DMS53 (cell line): Measurements from ENCODE around the gene RP9.

Source experiments
- DNase-seq: peaks from one replicate; lab custom pipeline; 2025; lab: John Stamatoyannopoulos, UW

The RP9 gene

GRCh38 chr7:33109005-33109757 lies at the start of gene RP9:
RP9 (minus strand) TSS chr7:33109404; CDS start chr7:33109372, 32 bp downstream.
- peak; percentile 92 for DNase-seq

GRCh38 chr7:33157781-33158180 lies 48.6 kb upstream of the RP9 start:
- DNase-seq, result no peak

GRCh38 chr7:33157311-33157710 lies 48.1 kb upstream of the RP9 start:
- DNase-seq, result no peak

- no peak for DNase-seq
Measured at GRCh38 chr7:33156441-33156840, 47.2 kb upstream of the RP9 start.

- peak; percentile 11 for DNase-seq
Measured at GRCh38 chr7:33155811-33156210, 46.6 kb upstream of the RP9 start.

GRCh38 chr7:33152087-33152486 lies 42.9 kb upstream of the RP9 start:
- no peak for DNase-seq

DNA sequence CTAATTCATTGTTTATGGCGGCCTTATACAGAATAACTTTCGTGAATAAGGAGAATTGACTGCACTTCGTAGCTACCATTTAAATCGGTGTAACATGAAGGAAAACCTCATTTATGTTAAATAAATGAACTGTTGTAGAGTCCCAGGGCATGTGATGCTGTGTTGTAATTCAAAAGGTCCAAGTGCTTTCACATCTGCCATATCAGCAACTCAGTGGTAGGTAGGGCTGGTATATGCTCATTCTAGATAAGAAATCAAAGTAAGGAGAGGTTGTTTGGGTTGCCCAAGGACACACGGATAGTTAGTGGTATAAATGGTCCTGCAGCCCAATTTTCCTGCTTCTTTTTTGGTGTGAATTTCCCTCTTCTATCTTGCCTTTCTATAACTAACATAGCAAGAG lies 36.0 kb upstream of the RP9 start:
- no peak for DNase-seq

- DNase-seq, result no peak
Measured at GRCh38 chr7:33143996-33144718, 35.0 kb upstream of the RP9 start.

DNA sequence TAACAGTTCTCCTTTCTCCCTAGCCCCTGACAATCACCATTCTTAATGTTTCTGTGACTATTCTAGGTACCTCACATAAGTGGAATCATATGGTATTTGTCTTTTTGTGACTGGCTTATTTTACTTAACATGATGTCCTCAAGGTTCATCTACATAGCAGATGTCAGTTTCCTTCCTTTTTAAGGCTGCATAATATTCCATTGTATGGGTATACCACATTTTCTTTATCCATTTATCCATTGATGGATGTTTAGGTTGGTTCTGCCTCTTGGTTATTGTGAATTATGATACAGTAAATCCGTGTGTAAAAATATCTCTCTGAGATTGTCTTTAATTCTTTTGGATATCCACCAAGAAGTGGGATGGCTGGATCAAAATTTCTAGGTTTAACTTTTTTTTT lies 33.4 kb upstream of the RP9 start:
- no peak for DNase-seq

DNA sequence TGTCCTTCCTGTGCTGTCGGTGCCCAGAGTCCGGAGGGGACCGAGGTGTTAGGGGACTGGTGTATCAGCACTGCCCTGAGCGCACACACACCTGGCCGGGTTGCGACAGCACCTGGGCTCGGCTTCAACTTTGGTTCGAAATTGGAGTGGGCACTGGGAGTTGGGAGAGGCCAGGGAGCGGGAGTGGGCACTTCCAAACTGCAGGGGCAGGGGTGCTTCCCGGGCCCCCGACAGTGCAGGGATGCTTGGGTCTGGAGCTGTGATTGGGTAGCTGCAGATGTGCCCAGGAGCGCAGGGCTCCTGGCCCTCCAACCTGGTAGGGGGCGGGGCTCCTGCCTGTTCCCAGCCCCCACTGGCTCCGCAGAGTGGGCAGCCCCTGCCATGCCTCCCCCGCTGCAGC lies 27.9 kb upstream of the RP9 start:
- DNase-seq, result no peak

- DNase-seq, result peak; percentile 22
Measured at GRCh38 chr7:33130184-33130583, 21.0 kb upstream of the RP9 start.

DNA sequence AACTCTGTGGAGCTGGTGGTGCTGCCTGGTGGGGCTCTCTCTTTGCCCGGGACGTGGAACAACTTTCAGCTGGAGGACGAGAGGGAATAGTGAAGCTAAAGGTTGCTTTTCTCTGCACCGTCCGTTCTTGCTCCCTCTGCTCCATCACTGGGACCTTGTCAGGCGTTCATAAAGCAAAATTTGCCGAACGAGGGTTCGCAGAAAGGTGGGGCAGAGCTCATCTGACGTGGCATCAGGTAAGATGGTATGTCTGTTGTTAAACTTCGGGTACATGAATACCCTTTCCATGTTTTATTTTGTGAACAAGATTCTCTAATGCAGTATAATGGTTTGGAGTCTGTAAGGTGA lies 20.6 kb upstream of the RP9 start:
- DNase-seq, result peak; percentile 69

DNA sequence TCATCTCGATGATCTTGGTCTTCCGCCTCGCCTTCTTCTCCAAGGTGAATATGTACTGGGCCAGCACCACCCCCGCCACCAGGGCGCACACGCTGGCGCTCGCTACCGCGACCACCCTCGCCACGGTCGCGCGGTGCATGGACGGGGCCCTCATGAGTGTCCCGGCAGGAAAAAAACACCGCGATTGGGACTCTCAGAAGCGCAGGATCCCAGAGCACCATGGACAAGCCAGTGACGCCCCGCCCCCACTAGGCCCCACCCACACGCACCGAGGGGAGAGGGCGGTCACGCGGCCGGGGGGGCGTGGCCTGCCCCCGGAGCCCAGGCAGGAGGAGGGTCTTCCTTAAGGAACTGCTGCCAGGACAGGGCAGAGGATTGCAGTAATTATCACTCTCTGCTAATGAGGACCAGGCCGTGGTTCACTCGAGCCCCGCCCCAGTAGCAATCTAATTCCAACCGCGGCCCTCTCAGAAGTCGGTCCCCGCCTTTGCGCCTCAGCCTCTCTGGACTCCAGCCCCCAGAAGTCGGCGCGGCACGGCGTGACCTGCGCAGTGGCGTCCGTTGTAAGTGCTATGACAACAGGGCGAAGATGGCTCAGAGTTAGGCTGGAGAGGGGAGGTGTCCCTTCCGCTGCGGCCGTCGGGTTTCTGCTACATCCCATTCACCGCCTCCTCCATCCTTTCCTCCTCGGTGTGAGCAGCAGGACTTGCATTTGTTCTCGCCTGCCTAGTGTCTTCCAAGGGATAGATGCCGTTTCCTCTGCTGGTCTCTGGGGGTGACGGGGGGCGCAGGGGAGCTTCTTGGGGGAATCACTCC lies 20.0 kb upstream of the RP9 start, which contains the start of gene BBS9:
Gene BBS9, plus strand, starts transcription at position 575 of the 816 bp plus-strand sequence. CDS start 16,689 bp downstream, outside the sequence.
- peak; percentile 99 for DNase-seq

DNA sequence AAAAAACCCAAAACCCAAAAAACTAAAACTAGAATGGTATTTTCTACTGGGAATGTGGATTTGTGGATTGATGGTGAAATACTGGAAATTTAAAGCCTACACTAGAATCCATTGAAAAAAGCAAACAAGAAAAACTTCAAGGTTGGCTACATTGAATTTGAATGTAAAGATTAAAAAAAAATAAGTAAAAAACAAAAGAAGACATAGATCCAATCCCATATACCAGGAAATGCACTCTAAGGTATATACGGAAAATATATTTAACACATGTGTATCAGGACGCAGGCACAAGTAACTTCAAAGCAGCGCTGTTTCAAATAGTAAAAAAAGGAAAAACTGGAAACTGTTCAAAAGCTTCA lies 19.4 kb upstream of the RP9 start:
- DNase-seq, result no peak

DNA sequence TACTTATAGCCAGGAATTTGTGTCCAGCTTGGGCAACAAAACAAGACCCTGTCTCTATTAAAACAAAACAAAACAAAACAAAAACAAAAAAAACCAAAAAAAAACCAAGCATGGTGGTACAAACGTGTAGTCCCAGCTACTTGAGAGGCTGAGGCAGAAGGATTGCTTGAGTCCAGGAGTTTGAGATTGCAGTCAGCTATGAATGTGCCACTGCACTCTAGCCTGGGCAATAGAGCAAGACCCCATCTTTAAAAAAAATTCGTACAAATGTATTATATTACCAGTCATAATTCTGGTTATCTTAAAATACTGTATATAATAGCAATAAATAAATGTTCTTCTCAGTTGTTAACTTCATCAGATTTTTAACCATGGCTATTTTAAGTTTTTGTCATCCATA lies 17.9 kb upstream of the RP9 start:
- no peak for DNase-seq

DNA sequence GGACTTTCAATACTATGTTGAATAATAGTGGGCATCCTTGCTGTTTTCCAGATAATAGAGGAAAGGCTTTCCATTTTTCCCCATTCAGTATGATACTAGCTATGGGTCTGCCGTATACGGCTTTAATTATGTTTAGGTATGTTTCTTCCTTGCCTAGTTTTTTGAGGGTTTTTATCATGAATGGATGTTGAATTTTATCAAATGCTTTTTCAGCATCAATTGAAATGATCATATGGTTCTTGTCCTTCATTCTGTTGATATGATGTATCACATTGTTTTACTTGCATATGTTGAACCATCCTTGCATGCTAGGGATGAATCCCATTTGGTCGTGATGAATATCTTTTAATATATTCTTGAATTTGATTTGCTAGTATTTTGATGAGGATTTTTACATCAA lies 9.2 kb upstream of the RP9 start:
- DNase-seq, result no peak

DNA sequence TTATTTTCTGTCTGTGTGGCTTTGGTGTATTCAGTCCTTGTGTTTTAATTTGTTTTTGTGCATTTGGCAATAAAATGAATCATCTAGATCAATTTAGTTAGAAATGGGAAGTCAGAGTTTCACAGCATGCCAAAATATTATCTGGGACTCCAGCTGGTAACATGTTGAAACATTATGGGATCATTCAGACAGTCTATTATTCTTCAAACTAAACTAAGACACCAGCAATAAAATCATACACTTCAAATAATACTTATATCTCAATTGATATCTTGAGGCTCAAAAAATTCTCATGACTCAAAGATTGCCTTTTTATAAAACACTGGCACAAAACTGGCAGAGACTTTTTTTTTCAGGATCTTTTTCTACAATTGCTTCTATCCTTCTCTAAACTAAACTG lies 5.8 kb upstream of the RP9 start:
- no peak for DNase-seq

DNA sequence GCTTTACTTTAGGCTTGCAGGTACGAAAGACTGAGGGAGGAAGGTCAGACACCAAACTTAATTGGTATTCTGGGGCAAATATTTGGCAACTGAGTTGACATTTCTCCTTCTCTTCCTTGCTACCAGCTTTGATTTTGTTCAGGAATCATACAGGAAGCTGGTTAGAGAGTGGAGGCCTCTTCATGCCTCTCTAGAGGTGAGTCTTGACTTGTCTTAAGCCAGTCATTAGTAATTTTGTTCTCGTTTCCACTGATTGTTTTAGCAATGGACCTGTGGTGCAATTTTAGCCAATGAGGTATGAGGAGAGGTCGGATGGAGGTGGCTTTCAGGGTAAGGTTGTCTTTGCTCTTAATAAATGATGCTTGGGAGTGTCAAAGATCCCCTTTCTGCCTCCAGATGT lies 2.4 kb upstream of the RP9 start:
- no peak for DNase-seq

DNA sequence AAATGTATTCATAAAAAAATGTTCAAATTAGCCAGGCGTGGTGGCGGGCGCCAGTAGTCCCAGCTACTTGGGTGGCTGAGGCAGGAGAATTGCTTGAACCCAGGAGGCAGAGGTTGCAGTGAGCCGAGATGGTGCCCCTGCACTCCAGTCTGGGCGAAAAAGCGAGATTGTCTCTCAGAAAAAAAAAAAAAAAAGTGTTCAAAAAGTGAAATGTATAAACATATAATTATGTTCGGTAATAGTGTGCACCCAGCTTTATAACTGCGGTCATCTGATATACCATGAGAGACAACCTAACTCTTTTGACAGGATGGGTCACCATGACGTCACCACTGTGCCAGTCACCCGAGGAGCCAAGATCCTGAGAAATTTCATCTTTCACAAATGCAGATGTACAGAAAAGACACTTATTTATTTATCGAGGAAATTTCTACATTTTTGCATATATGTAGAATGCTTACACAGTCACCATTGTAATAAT lies 594 bp upstream of the RP9 start:
- peak; percentile 73 for DNase-seq

GRCh38 chr7:33108554-33109004 lies 625 bp downstream of the RP9 start:
- peak; percentile 62 for DNase-seq

- DNase-seq, result peak; percentile 74
Measured at GRCh38 chr7:33107136-33108066, 1.8 kb downstream of the RP9 start.
